Hepatocyte (in vitro differentiated cells): ENCODE measurements around the gene DDC.

ENCODE experiments used
- CTCF ChIP-seq: fragments of 200-600 bp; sonication (generic); IDR thresholded peaks from 2 replicates; pipeline ENCODE4 v1.5.1; 2016; ENCODE audit warnings: antibody characterized with exemption, mild to moderate bottlenecking; ENCODE audit not compliant: poor library complexity
- EZH2 ChIP-seq: fragments of 200-600 bp; sonication (generic); IDR thresholded peaks from 2 replicates; pipeline ENCODE4 v1.6.1; 2016; ENCODE audit warnings: antibody characterized with exemption, mild to moderate bottlenecking, borderline replicate concordance

GRCh38 chr7:50544992-50545391 is 20.2 kb downstream of the DDC start:
- TF ChIP-seq EZH2 (no peak), CTCF (no peak)
